Measurements from ENCODE around the gene PNPLA5. TPM values are rescaled to one million over a fixed set of nuclear protein-coding genes. Genes with fewer than 3 reads are reported as not detected.
A peak's percentile ranks its signal among the peaks of the same experiment; 100 is the strongest.

PNPLA5 gene
- total RNA-seq, 1 experiment from 2014 or later, result 5.5 TPM

DNA sequence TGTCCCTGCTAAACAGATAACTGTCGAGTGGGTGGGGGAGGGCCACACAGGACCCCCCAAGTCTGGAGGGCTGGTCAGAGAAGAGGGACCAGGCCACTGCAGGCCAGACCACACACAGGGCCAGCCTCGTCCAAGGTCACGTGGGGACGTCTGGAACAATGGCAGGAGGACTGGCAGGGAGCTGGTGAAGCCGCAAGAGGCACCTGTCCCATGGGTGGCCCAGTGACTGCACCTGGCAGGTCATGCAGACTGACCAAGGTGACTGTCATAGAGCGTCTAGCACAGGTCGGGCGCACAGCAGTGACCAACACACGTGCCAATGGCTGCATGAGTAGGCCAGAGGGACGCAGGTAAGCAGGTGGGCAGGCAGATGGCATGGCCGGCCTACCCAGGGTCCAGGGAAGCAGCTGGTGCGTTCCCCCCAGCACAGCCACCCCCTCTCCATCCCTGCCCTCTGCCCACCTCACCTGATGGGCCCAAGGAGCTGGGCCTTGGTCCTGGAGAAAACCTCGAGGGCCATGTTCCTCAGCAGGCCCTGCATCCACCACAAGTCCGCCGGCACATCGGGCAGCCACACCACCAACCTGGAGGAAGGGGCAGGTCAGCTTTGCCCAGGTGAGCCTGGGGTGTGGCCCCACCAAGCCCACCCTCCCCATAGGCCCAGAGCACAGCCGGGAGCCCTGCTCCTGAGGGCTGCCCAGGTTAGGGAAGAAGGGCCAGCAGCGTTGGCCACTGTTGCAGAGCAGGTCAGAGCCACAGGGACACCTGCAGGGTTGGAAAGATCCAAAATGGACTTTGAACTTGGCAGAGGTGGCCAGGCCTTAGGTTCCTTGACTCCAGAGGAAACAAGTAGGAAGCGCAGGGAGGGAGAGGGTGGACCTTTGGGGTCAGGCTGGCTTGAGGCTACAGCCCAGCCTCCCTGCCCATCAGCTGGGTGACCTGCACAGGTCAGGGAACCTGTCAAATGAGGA, 10.4 kb downstream of the PNPLA5 start:
- Histone ChIP-seq H3K4me1 (ENCODE audit: insufficient read depth, low read length) (no peaks in the 10 kb centered on the region), H3K4ac (ENCODE audit: low read depth, low read length) (no peak overlapping the region), H4K5ac (ENCODE audit: insufficient read length, low read depth, low read length) (no peak overlapping the region), H4K20me1 (ENCODE audit: control insufficient read depth, insufficient read depth, insufficient read length) (no peaks in the 10 kb centered on the region), H2AFZ (ENCODE audit: low read length) (no peak overlapping the region), H3K23ac (ENCODE audit: insufficient read length, low read depth, low read length) (no peak overlapping the region), H3T11ph (ENCODE audit: low read length) (no peak overlapping the region), H2BK5ac (ENCODE audit: insufficient read length, low read length) (no peak overlapping the region), H4K91ac (ENCODE audit: insufficient read length, low read depth, low read length) (no peak overlapping the region), H4K8ac (replicated peaks; ENCODE audit: insufficient read length, low read depth, low read length) (no peak overlapping the region), H2BK12ac (ENCODE audit: insufficient read length, low read depth, low read length) (no peak overlapping the region), H2BK20ac (ENCODE audit: low read depth, low read length, poor library complexity, severe bottlenecking) (no peak overlapping the region), H3K14ac (ENCODE audit: insufficient read depth, low read length) (no peak overlapping the region), H3K79me1 (ENCODE audit: insufficient read depth, low read depth, low read length, poor library complexity, severe bottlenecking) (no peaks in the 10 kb centered on the region), H3K27me3 (ENCODE audit: insufficient read depth, low read length) (no peaks in the 10 kb centered on the region), H2BK120ac (ENCODE audit: low read depth, low read length, poor library complexity, severe bottlenecking) (no peak overlapping the region), H3K27ac (ENCODE audit: insufficient read length, low read depth, low read length) (no peak overlapping the region), H3K4me2 (ENCODE audit: insufficient read depth, insufficient read length, low read length) (no peak overlapping the region), H3K9me3 (ENCODE audit: control insufficient read depth, low read depth, low read length) (no peaks in the 10 kb centered on the region), H3K56ac (ENCODE audit: insufficient read length, low read depth, low read length) (no peak overlapping the region), H2AK5ac (ENCODE audit: insufficient read length, low read length) (no peak overlapping the region), H3K79me2 (ENCODE audit: insufficient read depth, low read length) (no peaks in the 10 kb centered on the region), H3K9ac (ENCODE audit: extremely low read depth, insufficient read length, low read length) (no peak overlapping the region), H2BK15ac (ENCODE audit: low read depth, low read length) (no peak overlapping the region), H3K18ac (ENCODE audit: insufficient read length, low read depth, low read length) (no peak overlapping the region), H3K23me2 (ENCODE audit: insufficient read length, low read depth, low read length, poor library complexity, severe bottlenecking) (no peaks in the 10 kb centered on the region)
- WGBS (ENCODE audit: extremely low coverage, insufficient read length, low lambda C conversion rate), result no CpG with 5 or more reads among the region's 19 CpGs
- H3K9me3 Mint-ChIP-seq, result no peaks in the 10 kb centered on the region
- H3K27me3 Mint-ChIP-seq (ENCODE audit: low read depth), result peaks cover 1% of the 10 kb centered on the region; the same call in 1 of the 2 replicates
- H3K4me1 Mint-ChIP-seq, result peaks cover 7 to 13% of the 10 kb centered on the region in 2 experiments
- no peak for TF ChIP-seq CTCF (conservative IDR thresholded peaks at IDR 0.05)
- H3K36me3 Mint-ChIP-seq (ENCODE audit: insufficient read depth in 1 of 3, low read depth in 3 of 3), result peaks cover 2 to 8% (median 4%) of the 10 kb centered on the region in 3 experiments; a peak in 4 of 7 replicates
- peak; percentile 15 for DNase-seq
- no peak overlapping the region for H3K27ac Mint-ChIP-seq
- no peak overlapping the region for H3K4me3 Mint-ChIP-seq

Data from H9 (cell line).